Astrocyte of the spinal cord (primary cell): ENCODE measurements around the gene KCNJ15.

Experiments
- DNase-seq: peaks from one replicate; pipeline ENCODE4 v3.0.0; 2011; ENCODE audit warnings: low read depth, low spot score
- H3K4me3 ChIP-seq: 2 replicates; pipeline ENCODE4 v1.5.1; 2011; ENCODE audit warnings: low read depth, mild to moderate bottlenecking, low read length, moderate library complexity
- CTCF ChIP-seq: IDR thresholded peaks from 2 replicates; pipeline ENCODE4 v1.5.1; 2012; ENCODE audit warnings: low read depth, mild to moderate bottlenecking, low read length, inconsistent platforms
- in situ Hi-C: cut with HindIII; loops from 2 replicates; pipeline ENCODE4 v1.10.0; 2017; ENCODE audit warnings: low sequenced_read_pairs

Gene KCNJ15

GRCh38 chr21:38221594-38221993, 35.2 kb upstream of the KCNJ15 start:
- TF ChIP-seq CTCF = no peak
- DNase-seq = no peak
- in situ Hi-C loops = no loop called here
- no peak overlapping the region for H3K4me3 ChIP-seq

- DNase-seq = peak; percentile 59
- no peak for TF ChIP-seq CTCF
- no peak overlapping the region for H3K4me3 ChIP-seq
- in situ Hi-C loops = no loop called here
Observed at GRCh38 chr21:38223893-38224540, 32.8 kb upstream of the KCNJ15 start.

- in situ Hi-C loops = no loop called here
- TF ChIP-seq CTCF = no peak
- H3K4me3 ChIP-seq = no peak overlapping the region
- DNase-seq = no peak
Observed at GRCh38 chr21:38227401-38227800, 29.4 kb upstream of the KCNJ15 start.

- no peak for DNase-seq
- TF ChIP-seq CTCF = no peak
- no peak overlapping the region for H3K4me3 ChIP-seq
- in situ Hi-C loops = no loop called here
Observed at GRCh38 chr21:38228115-38228514, 28.7 kb upstream of the KCNJ15 start.

GRCh38 chr21:38228537-38228936, 28.3 kb upstream of the KCNJ15 start:
- TF ChIP-seq CTCF = no peak
- in situ Hi-C loops = no loop called here
- no peak for DNase-seq
- no peak overlapping the region for H3K4me3 ChIP-seq

- DNase-seq = no peak
- no peak overlapping the region for H3K4me3 ChIP-seq
- in situ Hi-C loops = no loop called here
- no peak for TF ChIP-seq CTCF
Observed at GRCh38 chr21:38229260-38229877, 27.4 kb upstream of the KCNJ15 start.
